HCT116 (cell line): ENCODE measurements around the gene APOL5.

Experiments
- EZH2 ChIP-seq: fragments of 200-600 bp; sonication (generic); IDR thresholded peaks from 2 replicates; pipeline ENCODE4 v1.6.1; 2017; ENCODE audit warnings: antibody characterized with exemption, mixed run types
- POLR2A ChIP-seq: IDR thresholded peaks from 2 replicates; pipeline ENCODE4 v1.7.0; 2011; ENCODE audit warnings: borderline replicate concordance; ENCODE audit not compliant: insufficient read depth, insufficient read length; ENCODE audit errors: extremely low read depth
- POLR2AphosphoS5 ChIP-seq: IDR thresholded peaks from 2 replicates; pipeline ENCODE4 v1.6.1; 2011; ENCODE audit warnings: mild to moderate bottlenecking, low read depth, low read length, moderate library complexity
- SP1 ChIP-seq: IDR thresholded peaks from 2 replicates; pipeline ENCODE4 v1.6.1; 2012; ENCODE audit warnings: low read depth
- TF ChIP-seq, protein P1 (sequence below), 3 experiments: fragments of 200-600 bp in 1 of 3; sonication (generic) in 1 of 3; IDR thresholded peaks in 2 of 3; conservative IDR thresholded peaks in 1 of 3; 2 replicates each; pipeline ENCODE4 v1.5.1; 2012 to 2017; ENCODE audit warnings: low read depth in 2 of 3, low read length in 2 of 3, antibody characterized with exemption in 1 of 3, borderline replicate concordance in 1 of 3, control low read depth in 1 of 3, mild to moderate bottlenecking in 1 of 3, mixed read lengths in 1 of 3, mixed run types in 1 of 3, moderate library complexity in 1 of 3; ENCODE audit not compliant: insufficient read depth in 1 of 3
- TF ChIP-seq, protein P2 (sequence below): IDR thresholded peaks from 2 replicates; pipeline ENCODE4 v1.6.1; 2011; ENCODE audit warnings: mild to moderate bottlenecking, low read length, moderate library complexity; ENCODE audit not compliant: insufficient replicate concordance; ENCODE audit errors: extremely low read depth
- TF ChIP-seq, protein P3 (sequence below): IDR thresholded peaks from 2 replicates; pipeline ENCODE4 v1.6.1; 2012

DNA sequence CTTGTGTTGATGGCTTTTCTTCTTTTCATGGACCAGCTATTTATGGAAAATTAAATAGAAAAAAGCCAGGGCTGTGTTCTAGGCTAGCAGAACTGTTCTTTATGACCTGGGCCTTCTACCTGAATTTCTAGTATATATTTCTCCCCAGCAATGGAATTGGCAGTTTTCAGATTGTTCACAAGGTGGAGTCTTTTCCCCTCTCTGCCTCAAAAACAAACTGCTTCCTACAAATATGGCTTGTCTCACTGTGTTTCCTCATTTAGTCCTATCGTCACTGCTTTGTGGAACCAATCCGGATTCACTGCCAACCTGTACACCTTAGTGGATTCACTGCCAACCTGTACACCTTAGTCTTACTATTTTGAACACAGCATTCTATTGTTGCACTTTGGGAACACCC lies 5.0 kb upstream of the APOL5 start:
- TF ChIP-seq SP1 (no peak), POLR2A (no peak), POLR2AphosphoS5 (no peak), EZH2 (no peak)
- TF ChIP-seq, protein P1, sequence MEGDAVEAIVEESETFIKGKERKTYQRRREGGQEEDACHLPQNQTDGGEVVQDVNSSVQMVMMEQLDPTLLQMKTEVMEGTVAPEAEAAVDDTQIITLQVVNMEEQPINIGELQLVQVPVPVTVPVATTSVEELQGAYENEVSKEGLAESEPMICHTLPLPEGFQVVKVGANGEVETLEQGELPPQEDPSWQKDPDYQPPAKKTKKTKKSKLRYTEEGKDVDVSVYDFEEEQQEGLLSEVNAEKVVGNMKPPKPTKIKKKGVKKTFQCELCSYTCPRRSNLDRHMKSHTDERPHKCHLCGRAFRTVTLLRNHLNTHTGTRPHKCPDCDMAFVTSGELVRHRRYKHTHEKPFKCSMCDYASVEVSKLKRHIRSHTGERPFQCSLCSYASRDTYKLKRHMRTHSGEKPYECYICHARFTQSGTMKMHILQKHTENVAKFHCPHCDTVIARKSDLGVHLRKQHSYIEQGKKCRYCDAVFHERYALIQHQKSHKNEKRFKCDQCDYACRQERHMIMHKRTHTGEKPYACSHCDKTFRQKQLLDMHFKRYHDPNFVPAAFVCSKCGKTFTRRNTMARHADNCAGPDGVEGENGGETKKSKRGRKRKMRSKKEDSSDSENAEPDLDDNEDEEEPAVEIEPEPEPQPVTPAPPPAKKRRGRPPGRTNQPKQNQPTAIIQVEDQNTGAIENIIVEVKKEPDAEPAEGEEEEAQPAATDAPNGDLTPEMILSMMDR (IDR thresholded peaks at IDR 0.05 in 2 of 3, conservative IDR thresholded peaks at IDR 0.05 in 1 of 3; ENCODE audit: borderline replicate concordance in 1 of 3, insufficient read depth in 1 of 3, low read depth in 2 of 3, low read length in 2 of 3): peak; percentile 10 to 23 (median 19); a peak in 2 of 6 replicates
- TF ChIP-seq, protein P2, sequence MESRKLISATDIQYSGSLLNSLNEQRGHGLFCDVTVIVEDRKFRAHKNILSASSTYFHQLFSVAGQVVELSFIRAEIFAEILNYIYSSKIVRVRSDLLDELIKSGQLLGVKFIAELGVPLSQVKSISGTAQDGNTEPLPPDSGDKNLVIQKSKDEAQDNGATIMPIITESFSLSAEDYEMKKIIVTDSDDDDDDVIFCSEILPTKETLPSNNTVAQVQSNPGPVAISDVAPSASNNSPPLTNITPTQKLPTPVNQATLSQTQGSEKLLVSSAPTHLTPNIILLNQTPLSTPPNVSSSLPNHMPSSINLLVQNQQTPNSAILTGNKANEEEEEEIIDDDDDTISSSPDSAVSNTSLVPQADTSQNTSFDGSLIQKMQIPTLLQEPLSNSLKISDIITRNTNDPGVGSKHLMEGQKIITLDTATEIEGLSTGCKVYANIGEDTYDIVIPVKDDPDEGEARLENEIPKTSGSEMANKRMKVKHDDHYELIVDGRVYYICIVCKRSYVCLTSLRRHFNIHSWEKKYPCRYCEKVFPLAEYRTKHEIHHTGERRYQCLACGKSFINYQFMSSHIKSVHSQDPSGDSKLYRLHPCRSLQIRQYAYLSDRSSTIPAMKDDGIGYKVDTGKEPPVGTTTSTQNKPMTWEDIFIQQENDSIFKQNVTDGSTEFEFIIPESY: no peak
- TF ChIP-seq, protein P3, sequence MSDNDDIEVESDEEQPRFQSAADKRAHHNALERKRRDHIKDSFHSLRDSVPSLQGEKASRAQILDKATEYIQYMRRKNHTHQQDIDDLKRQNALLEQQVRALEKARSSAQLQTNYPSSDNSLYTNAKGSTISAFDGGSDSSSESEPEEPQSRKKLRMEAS: no peak
